ENCODE data around the gene FAM83G. TPM values are rescaled to one million over a fixed set of nuclear protein-coding genes. Genes with fewer than 3 reads are reported as not detected.
A peak's percentile ranks its signal among the peaks of the same experiment; 100 is the strongest.

Gene FAM83G
- total RNA-seq, 1 experiment from 2014 or later = 38.7 TPM

DNA sequence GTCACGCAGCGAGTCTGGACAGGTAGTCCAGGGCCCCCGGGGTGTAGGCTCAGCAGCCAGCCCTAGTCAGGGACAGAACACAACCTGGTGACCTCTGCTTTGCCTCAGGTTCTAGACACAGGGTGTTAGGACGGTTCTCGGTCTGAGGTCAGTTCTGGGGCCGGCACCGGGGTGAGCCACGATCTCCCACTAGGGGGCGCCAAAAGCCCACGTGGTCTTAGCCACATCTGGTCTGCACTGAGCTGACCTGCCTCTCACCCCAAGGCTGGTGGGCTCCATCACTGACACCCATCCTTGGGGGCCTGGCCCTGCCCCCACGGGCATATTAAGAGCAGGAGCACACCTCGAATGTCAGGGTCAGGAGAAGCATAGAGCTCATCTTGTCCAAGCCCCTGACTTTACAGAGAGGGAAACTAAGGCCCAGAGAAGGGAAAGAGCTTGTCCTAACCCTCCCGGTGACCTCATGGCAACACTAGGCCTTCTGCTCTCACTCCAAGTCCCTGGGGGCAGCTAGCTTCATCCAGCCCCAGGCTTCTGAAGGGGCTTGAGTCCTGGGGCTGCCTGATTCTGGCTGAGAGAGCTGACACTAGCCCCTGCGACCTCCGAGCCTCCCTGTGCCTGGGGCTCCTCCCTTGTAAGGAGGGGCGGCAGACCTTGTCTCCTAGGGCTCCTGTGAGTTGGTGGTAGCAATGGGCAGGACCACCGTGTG, 43.6 kb downstream of the FAM83G start:
- peak; percentile 91 for DNase-seq
- H3K27ac Mint-ChIP-seq = peak overlapping the region in 1 of 3 experiments; percentile 91; a peak in 1 of 7 replicates

More for the DNA sequence above, 43.6 kb downstream of the FAM83G start:
- Mint-ChIP-seq H3K27me3 (ENCODE audit: low read depth) (no peaks in the 10 kb centered on the region), H3K4me1 (peaks cover 8 to 10% of the 10 kb centered on the region in 2 experiments), H3K9me3 (no peaks in the 10 kb centered on the region), H3K4me3 (no peak overlapping the region; a peak in 1 of 5 replicates), H3K36me3 (ENCODE audit: insufficient read depth in 1 of 3, low read depth in 3 of 3) (peaks cover 0 to 2% (median 0%) of the 10 kb centered on the region in 3 experiments; a peak in 1 of 7 replicates)
- no peaks in the 10 kb centered on the region for H4K20me1 ChIP-seq (ENCODE audit: control insufficient read depth, insufficient read depth, insufficient read length)
- no peak overlapping the region for H3K23ac ChIP-seq (ENCODE audit: insufficient read length, low read depth, low read length)
- H3K23me2 ChIP-seq (ENCODE audit: insufficient read length, low read depth, low read length, poor library complexity, severe bottlenecking) = no peaks in the 10 kb centered on the region
- H3K9me3 ChIP-seq (ENCODE audit: control insufficient read depth, low read depth, low read length) = no peaks in the 10 kb centered on the region
- no peak overlapping the region for H3K27ac ChIP-seq (ENCODE audit: insufficient read length, low read depth, low read length)
- no peak overlapping the region for H3K4ac ChIP-seq (ENCODE audit: low read depth, low read length)
- H4K8ac ChIP-seq (replicated peaks; ENCODE audit: insufficient read length, low read depth, low read length) = no peak overlapping the region
- no peak overlapping the region for H3K4me2 ChIP-seq (ENCODE audit: insufficient read depth, insufficient read length, low read length)
- H3K14ac ChIP-seq (ENCODE audit: insufficient read depth, low read length) = no peak overlapping the region; the same call in 1 of the 2 replicates
- no peak overlapping the region for H3K18ac ChIP-seq (ENCODE audit: insufficient read length, low read depth, low read length)
- no peak overlapping the region for H2BK120ac ChIP-seq (ENCODE audit: low read depth, low read length, poor library complexity, severe bottlenecking)
- no peak overlapping the region for H2BK12ac ChIP-seq (ENCODE audit: insufficient read length, low read depth, low read length)
- no peaks in the 10 kb centered on the region for H3K27me3 ChIP-seq (ENCODE audit: insufficient read depth, low read length)
- no peaks in the 10 kb centered on the region for H3K79me1 ChIP-seq (ENCODE audit: insufficient read depth, low read depth, low read length, poor library complexity, severe bottlenecking)
- no peak overlapping the region for H3K56ac ChIP-seq (ENCODE audit: insufficient read length, low read depth, low read length)
- no CpG with 5 or more reads among the region's 17 CpGs for WGBS (ENCODE audit: extremely low coverage, insufficient read length, low lambda C conversion rate)
- no peak overlapping the region for H2BK15ac ChIP-seq (ENCODE audit: low read depth, low read length)
- H4K5ac ChIP-seq (ENCODE audit: insufficient read length, low read depth, low read length) = no peak overlapping the region
- H3K4me1 ChIP-seq (ENCODE audit: insufficient read depth, low read length) = no peaks in the 10 kb centered on the region
- no peaks in the 10 kb centered on the region for H3K79me2 ChIP-seq (ENCODE audit: insufficient read depth, low read length)
- H3T11ph ChIP-seq (ENCODE audit: low read length) = no peak overlapping the region
- H2BK20ac ChIP-seq (ENCODE audit: low read depth, low read length, poor library complexity, severe bottlenecking) = no peak overlapping the region
- H2BK5ac ChIP-seq (ENCODE audit: insufficient read length, low read length) = no peak overlapping the region
- H3K9ac ChIP-seq (ENCODE audit: extremely low read depth, insufficient read length, low read length) = no peak overlapping the region
- H2AK5ac ChIP-seq (ENCODE audit: insufficient read length, low read length) = no peak overlapping the region
- TF ChIP-seq CTCF (conservative IDR thresholded peaks at IDR 0.05) = peak; percentile 95
- H2AFZ ChIP-seq (ENCODE audit: low read length) = no peak overlapping the region
- H4K91ac ChIP-seq (ENCODE audit: insufficient read length, low read depth, low read length) = no peak overlapping the region
